HepG2 (cell line): Measurements from ENCODE around the gene BHMT. TPM values are rescaled to one million over a fixed set of nuclear protein-coding genes. Genes with fewer than 3 reads are reported as not detected.
A peak's percentile ranks its signal among the peaks of the same experiment; 100 is the strongest.

Experiments
- ARID5B ChIP-seq: IDR thresholded peaks from 2 replicates; pipeline ENCODE4 v1.4.0; 2020; ENCODE audit warnings: mild to moderate bottlenecking, missing genetic modification reagents
- ARNT ChIP-seq: fragments of 450-650 bp; IDR thresholded peaks from 2 replicates; pipeline ENCODE4 v1.6.1; 2017
- E2F5 ChIP-seq: sonication (generic); formaldehyde crosslinking; conservative IDR thresholded peaks from 2 replicates; pipeline ENCODE4 v1.4.0; 2020; ENCODE audit warnings: missing genetic modification reagents
- HHEX ChIP-seq: IDR thresholded peaks from 2 replicates; pipeline ENCODE4 v1.6.1; 2016; ENCODE audit warnings: control low read depth
- HMG20A ChIP-seq: IDR thresholded peaks from 2 replicates; pipeline ENCODE4 v1.6.1; 2016; ENCODE audit warnings: borderline replicate concordance
- MED8 ChIP-seq: sonication (generic); formaldehyde crosslinking; IDR thresholded peaks from 2 replicates; pipeline ENCODE4 v1.8.1; 2023; ENCODE audit warnings: mild to moderate bottlenecking, missing genetic modification reagents; ENCODE audit not compliant: insufficient replicate concordance
- MIER2 ChIP-seq: IDR thresholded peaks from 2 replicates; pipeline ENCODE4 v1.6.1; 2016; ENCODE audit warnings: missing biosample characterization, missing genetic modification reagents
- MTF2 ChIP-seq: sonication (generic); formaldehyde crosslinking; IDR thresholded peaks from 2 replicates; pipeline ENCODE4 v1.5.0; 2020; ENCODE audit warnings: missing genetic modification reagents, borderline replicate concordance
- PITX1 ChIP-seq: sonication (generic); formaldehyde crosslinking; IDR thresholded peaks from 2 replicates; pipeline ENCODE4 v1.5.1; 2020; ENCODE audit warnings: mild to moderate bottlenecking, missing genetic modification reagents
- PLRG1 ChIP-seq: fragments of 450-650 bp; conservative IDR thresholded peaks from 2 replicates; pipeline ENCODE4 v1.6.1; 2016
- SYNCRIP ChIP-seq: fragments of 200-400 bp; formaldehyde crosslinking; IDR thresholded peaks from 2 replicates; pipeline ENCODE4 v1.6.1; 2018; ENCODE audit warnings: mild to moderate bottlenecking, low read depth, low read length; ENCODE audit not compliant: insufficient read depth
- TEAD3 ChIP-seq: optimal IDR thresholded peaks from 2 replicates; pipeline ENCODE3; 2016; ENCODE audit warnings: borderline replicate concordance
- ZNF124 ChIP-seq: sonication (generic); formaldehyde crosslinking; IDR thresholded peaks from 2 replicates; pipeline ENCODE4 v1.4.0; 2020; ENCODE audit warnings: missing genetic modification reagents
- ZNF318 ChIP-seq: sonication (generic); formaldehyde crosslinking; IDR thresholded peaks from 2 replicates; pipeline ENCODE4 v1.4.0; 2020; ENCODE audit warnings: mild to moderate bottlenecking, missing genetic modification reagents
- ZNF510 ChIP-seq: sonication (generic); formaldehyde crosslinking; IDR thresholded peaks from 2 replicates; pipeline ENCODE4 v1.4.0; 2020; ENCODE audit warnings: low read depth, mild to moderate bottlenecking, missing genetic modification reagents
- ZNF513 ChIP-seq: sonication (generic); formaldehyde crosslinking; conservative IDR thresholded peaks from 2 replicates; pipeline ENCODE4 v1.5.0; 2020; ENCODE audit warnings: missing genetic modification reagents
- polyA plus RNA-seq, 8 experiments: library from polyadenylated mRNA; depleted of rRNA in 3 of 8; stranded (reverse) in 7 of 8; unstranded in 1 of 8; fragments of >200 nt; fragmentation: Illumina TruSeq in 4 of 8; extraction: Trizol in 4 of 8; gene quantifications; 2 replicates each; pipeline versions ENCODE4 v1.2.1 to v1.2.3, GENCODE V29; 2011 to 2016; ENCODE audit warnings: low read depth in 4 of 8, missing spikeins in 1 of 8, mixed read lengths in 1 of 8; ENCODE audit not compliant: insufficient read depth in 1 of 8
- total RNA-seq, 5 experiments: library from RNA; depleted of rRNA; stranded (reverse); fragments of >200 nt; fragmentation: Illumina TruSeq; extraction: Trizol; gene quantifications; 2 replicates each; pipeline ENCODE4 v1.2.3, GENCODE V29; 2016; ENCODE audit warnings: low read depth in 1 of 5

Gene BHMT
- total and polyA plus RNA-seq, 2 of the 13 experiments (the other 11 are each of a cell fraction or from before 2014, with no cell fraction given) = 0.40 to 6.4 TPM

- TF ChIP-seq ZNF513 (CRISPR knock-in tag) = no peak
- TF ChIP-seq ZNF318 (CRISPR knock-in tag) = no peak
- TF ChIP-seq TEAD3 = peak; percentile 38
- TF ChIP-seq PITX1 (CRISPR knock-in tag) = no peak
- TF ChIP-seq HMG20A (CRISPR knock-in tag) = 0 out of 2 replicates have a peak, but pooled peaks have one; percentile 8
- TF ChIP-seq ARNT = no peak
- TF ChIP-seq PLRG1 = no peak
- TF ChIP-seq HHEX = no peak
- no peak for TF ChIP-seq ZNF124 (CRISPR knock-in tag)
- no peak for TF ChIP-seq MED8
- no peak for TF ChIP-seq E2F5 (CRISPR knock-in tag)
- TF ChIP-seq MIER2 = no peak
- TF ChIP-seq ARID5B (CRISPR knock-in tag) = peak; percentile 54
- TF ChIP-seq SYNCRIP = no peak
- no peak for TF ChIP-seq MTF2 (CRISPR knock-in tag)
- no peak for TF ChIP-seq ZNF510 (CRISPR knock-in tag)
Observed at GRCh38 chr5:79133657-79134451, 22.2 kb downstream of the BHMT start (continued).
